COLO829 (cell line): ENCODE data around the gene CD163.
"Not testable (repeated sequence)": the region's sequence is repeated elsewhere in the genome, so short reads cannot be mapped to it uniquely, and the experiment has no call there.

ENCODE experiments used
- DNase-seq: peaks from one replicate; pipeline ENCODE4 v3.0.0; 2012; ENCODE audit warnings: low spot score

The CD163 gene

DNA sequence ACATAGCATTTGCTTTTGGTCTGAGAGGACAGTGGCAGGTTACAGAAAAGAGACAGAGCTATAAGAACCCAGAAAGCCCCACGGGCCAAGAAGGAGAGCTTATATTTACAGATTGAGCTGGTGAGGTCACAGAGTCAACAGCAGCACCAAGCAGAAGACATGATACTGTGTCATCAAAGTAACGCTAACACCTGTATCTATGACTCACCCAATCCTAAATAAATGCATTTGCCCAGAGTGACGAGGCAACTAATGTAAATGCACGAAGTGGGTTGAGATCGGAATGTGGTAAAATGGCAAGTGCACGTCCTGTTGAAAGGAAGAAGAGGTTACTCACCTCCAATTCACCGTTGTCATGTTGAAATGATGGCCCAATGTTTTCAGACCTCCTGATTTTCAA, 52.9 kb downstream of the CD163 start:
- DNase-seq: no peak

DNA sequence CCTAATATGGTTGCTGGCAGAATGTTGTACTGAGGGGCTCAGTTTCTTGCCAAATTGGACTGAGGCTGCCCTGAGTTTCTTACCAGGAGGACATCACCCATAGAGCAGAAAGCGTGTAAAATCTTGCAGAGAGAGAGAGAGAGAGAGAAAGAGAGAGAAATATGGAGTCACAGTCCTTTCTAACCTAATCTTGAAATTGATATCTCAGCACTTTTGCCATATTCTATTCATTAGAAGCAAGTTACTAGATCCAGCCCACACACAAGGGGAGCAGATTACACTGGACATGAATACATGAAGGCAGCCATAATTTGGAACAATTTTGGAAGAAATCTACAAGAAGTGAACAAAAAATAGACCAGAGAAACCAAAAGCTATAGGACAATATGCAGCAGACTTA, 55.5 kb downstream of the CD163 start:
- DNase-seq: no peak

DNA sequence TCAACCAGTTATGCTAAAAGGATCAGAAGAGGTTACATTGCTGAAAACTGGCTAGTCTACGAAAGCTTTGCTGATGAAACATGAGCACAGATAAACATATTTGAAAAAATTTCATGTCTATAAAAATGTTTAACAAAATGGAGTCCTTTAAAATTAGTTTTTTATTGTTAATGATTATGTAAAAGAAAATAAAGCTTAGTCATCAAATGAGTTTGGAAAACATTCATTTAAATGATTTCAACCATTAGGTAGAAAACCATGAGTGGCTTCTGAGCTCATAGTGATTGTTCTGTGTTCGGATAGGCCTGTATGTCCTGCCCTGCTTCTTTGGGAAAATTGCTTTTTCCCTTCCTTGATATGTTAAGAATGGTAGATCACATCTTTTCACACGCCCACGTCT, 59.0 kb downstream of the CD163 start:
- no peak for DNase-seq

DNA sequence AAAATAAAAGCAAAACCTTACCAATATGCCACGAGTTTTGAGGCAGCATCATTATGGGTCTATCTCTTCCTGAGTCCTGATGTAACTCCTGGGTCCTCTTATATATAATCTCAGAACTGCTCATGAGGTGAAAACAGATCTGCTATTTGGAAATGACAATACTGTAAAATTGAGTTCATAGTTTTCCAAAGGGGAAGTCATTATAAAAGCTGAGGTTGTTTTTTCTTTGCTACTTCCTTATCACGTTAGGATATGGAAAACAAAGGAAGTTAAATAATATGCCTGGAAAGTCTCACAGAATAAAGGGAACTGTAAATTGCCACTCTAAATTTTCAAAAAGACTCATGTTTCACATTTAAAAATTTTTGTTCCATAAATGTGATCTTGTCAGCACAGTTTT, 59.5 kb downstream of the CD163 start, which contains the start of gene CD163L1:
Gene CD163L1 (minus strand): TSS at position 78 of the 400 bp plus-strand sequence. CDS start 26 bp downstream, at position 52.
- no peak for DNase-seq

DNA sequence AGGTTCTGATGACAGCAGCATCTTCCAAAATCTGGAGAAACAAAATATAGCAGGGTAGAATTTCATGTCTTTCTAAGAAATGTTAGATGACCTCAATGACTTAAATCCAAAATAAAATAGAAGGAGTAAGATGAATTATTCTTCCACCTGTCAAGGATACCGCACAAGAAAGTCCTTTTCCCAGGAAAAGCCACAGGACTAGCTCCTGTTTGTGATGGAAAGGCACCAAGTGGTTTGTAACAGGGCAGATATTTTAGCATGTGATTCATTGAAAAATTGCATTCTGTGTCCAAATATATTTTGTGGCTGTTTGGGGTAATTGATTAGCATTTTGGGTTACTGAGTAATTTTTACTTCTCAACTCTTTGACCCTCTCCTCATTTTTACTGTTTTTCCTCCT, 62.4 kb downstream of the CD163 start:
- no peak for DNase-seq

DNA sequence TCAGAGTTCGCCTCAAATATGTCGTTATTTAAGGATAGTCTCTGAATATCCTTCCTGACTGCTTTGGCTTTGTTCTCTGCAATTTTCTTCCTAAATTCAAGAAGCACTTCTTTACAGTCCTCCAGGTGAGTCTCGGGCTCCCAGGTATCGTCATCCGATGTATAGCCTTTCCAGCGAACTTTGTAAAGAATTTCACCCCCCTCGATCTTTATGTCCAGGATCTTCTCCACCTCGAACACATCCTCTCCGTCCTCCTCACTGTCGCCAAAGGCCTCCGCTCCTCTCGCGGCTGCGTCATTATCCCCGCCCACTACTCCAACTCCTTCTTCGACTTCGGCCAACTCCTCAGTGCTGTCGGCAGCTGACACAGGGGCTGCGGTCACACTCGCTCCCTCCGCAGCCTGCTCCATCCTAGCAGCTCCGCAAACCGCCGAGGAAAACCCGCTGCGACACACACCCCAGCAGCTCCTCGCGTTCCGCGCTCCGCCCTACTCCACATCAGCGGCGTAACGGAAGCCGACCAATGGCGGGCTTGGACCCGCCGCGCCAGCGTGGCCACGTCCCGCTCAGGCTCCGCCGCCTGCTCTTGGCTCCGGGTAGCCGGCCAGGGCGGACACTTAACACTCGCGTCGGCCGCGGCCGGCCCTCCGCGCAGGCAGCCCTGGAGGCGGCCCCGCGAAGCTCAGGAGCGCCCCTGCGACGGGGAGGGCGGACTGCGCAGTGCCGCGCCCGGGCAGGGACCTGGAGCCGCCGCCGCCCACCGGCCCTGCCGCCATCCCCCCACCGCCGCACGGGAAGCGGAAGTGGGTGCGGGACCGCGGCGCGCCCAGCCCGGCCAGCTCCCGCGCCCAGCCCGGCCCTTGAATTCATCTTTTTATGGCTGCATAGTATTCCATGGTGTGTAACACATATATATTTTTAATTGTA, 63.7 kb downstream of the CD163 start:
- DNase-seq: no peak

DNA sequence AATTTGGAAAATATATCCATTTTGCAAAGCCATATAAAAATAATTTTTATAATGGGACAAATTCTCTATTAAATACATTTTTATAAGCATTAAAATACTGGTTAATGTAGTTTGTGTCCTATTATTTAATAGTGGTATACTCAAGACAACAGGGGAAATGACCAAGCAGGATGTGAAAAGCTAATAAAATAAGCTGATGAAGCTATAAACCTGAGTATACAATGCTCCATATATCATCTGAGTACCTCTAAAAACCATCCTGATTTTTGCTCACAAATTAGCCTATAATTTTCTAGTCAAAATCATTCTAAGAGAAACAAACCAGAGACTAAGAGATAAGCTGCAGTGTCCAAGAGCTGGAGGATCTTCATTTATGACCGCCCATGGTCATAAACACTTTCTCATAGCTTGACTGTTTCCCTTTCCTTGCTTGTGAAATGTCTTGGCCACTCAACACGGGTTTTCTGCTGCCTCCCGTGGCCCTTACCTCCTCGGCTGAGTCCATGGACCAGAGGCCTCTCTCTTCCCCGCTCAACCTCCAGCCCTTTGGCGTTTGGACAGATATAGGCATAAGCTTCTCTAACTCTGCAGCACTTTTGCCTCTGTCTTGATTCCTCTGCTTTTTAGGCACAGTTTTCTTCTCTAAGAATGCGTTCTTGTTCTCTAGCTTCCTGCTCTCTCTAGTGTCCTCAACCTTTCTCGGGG, 65.1 kb downstream of the CD163 start:
- DNase-seq: not testable (repeated sequence)

DNA sequence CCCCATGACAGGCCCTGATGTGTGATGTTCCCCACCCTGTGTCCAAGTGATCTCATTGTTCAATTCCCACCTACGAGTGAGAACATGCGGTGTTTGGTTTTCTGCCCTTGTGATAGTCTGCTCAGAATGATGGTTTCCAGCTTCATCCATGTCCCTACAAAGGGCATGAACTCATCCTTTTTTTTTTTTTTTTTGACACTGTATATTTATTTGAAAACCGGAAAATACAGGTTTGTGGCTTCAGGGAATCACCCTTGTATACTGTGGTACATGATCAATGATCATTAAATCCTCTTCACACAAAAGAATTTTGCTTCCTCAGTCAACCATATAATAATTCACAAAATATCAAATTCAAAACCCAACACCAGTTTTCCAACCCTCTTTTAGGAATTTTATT, 66.1 kb downstream of the CD163 start:
- DNase-seq: not testable (repeated sequence)

DNA sequence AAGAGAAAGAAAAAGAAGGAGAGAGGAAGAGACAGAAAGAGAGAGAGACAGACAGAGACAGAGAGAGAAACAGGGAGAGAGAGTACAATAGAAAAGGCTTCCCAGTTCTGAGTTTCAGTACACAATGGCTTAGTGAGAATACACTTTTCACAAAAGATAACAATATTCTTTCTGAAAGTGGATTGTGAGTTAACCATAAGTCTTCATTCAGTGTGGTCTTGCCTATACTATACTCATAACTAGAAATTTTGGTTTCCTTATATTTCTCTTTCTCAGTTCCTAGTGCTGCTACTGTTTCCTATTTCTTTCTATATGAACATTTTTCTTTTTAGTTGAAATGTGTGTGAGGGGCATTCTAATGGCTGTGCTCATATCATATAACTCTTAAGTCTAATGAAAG, 68.9 kb downstream of the CD163 start:
- DNase-seq: no peak

DNA sequence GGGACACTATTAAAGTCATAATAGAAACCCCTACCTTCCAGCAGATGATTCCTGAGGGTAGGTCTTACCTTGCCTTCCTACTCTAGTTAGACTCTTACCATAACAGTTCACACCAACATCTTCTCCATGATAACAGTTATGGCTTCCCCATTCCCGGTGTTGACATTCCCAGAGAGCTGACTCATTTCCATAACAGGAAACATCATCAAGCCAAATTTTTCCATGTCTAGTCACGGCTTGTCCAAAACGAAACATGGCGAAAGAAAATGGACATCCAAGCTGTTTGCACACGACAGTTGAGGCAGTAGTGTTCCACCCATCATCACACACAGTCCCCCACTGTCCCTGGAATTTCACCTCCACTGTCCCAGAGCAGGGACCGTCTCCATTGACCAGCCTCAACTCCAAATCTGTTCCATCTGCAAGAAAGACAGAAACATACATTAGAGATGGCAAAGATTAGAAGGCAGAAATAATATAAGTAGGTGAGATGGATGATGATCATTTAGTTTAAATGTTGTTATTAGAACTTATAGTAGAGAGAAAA, 70.2 kb downstream of the CD163 start:
- no peak for DNase-seq

DNA sequence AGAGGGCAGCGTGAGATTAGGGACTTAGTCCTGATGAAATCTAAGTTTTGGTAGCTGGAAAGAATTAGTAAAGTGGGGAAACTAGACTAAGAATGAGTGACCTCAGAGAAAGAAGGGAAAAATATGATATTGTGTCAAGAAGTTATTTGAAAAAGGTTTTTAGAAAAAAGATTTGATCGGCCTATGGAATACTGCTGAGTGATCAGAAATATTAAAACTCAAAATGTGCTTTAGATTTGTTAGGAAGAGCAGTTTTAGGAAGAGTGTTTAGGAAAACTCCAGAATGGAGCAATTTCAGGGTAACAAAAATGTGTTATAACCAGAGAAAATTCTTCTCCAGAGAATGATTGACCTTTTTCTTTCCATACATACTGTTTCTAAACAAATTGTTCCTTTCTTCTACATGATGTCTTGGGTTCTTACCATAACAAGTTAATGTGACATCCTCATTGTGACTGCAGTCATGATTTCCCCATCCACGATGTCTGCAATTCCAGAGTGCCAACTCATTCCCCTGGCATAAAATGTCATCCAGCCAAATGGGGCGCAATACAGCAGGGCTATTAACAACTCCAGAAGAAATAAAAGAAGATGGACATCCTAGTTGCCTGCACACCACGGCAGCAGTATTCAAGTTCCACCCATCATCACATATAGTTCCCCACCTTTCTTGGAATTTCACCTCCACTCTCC, 71.4 kb downstream of the CD163 start:
- DNase-seq: no peak
